Mucosa of rectum (tissue), 2 donors: ENCODE data around the gene THSD4.
"Not testable (repeated sequence)": the region's sequence is repeated elsewhere in the genome, so short reads cannot be mapped to it uniquely, and the experiment has no call there.

ENCODE experiments used
- H3K27ac ChIP-seq, 2 donors: one replicate each; pipeline ENCODE4 v1.7.0; 2013; ENCODE audit warnings: inconsistent platforms in 2 of 2, low read depth in 2 of 2, low read length in 2 of 2
- H3K27me3 ChIP-seq, 2 donors: one replicate each; pipeline ENCODE4 v1.7.0; 2013; ENCODE audit warnings: low read length in 2 of 2; ENCODE audit not compliant: control insufficient read depth in 2 of 2, insufficient read depth in 2 of 2
- H3K36me3 ChIP-seq, 2 donors: one replicate each; pipeline ENCODE4 v1.7.0; 2013; ENCODE audit warnings: low read length in 2 of 2; ENCODE audit not compliant: control insufficient read depth in 2 of 2, insufficient read depth in 2 of 2
- H3K4me1 ChIP-seq, 2 donors: one replicate each; pipeline ENCODE4 v1.7.0; 2013; ENCODE audit warnings: low read length in 2 of 2, mild to moderate bottlenecking in 1 of 2; ENCODE audit not compliant: control insufficient read depth in 2 of 2, insufficient read depth in 2 of 2
- H3K4me3 ChIP-seq, 2 donors: one replicate each; pipeline ENCODE4 v1.7.0; 2013; ENCODE audit warnings: low read length in 2 of 2
- H3K9ac ChIP-seq, 2 donors: one replicate each; pipeline ENCODE4 v1.7.0; 2013; ENCODE audit warnings: low read length in 2 of 2, low read depth in 1 of 2, mild to moderate bottlenecking in 1 of 2
- H3K9me3 ChIP-seq, 2 donors: one replicate each; pipeline ENCODE4 v1.7.0; 2013; ENCODE audit warnings: low read length in 2 of 2; ENCODE audit not compliant: control insufficient read depth in 2 of 2
- donor health status: healthy.
- donor health status: Normal muscosa, but diverticular disease.

Gene THSD4

GRCh38 chr15:71304681-71305080 lies 189.4 kb downstream of the THSD4 start:
- Histone ChIP-seq H3K4me1 (peaks cover 0 to 4% of the 10 kb centered on the region in 2 donors), H3K27ac (no peak overlapping the region), H3K27me3 (no peaks in the 10 kb centered on the region), H3K9me3 (no peaks in the 10 kb centered on the region), H3K9ac (no peak overlapping the region), H3K36me3 (no peaks in the 10 kb centered on the region), H3K4me3 (no peak overlapping the region)

GRCh38 chr15:71306538-71306937 lies 191.3 kb downstream of the THSD4 start:
- no peak overlapping the region for H3K27ac ChIP-seq
- H3K4me3 ChIP-seq: no peak overlapping the region
- H3K27me3 ChIP-seq: no peaks in the 10 kb centered on the region
- peaks cover 0 to 4% of the 10 kb centered on the region in 2 donors for H3K4me1 ChIP-seq
- no peaks in the 10 kb centered on the region for H3K36me3 ChIP-seq
- H3K9me3 ChIP-seq: no peaks in the 10 kb centered on the region
- no peak overlapping the region for H3K9ac ChIP-seq

DNA sequence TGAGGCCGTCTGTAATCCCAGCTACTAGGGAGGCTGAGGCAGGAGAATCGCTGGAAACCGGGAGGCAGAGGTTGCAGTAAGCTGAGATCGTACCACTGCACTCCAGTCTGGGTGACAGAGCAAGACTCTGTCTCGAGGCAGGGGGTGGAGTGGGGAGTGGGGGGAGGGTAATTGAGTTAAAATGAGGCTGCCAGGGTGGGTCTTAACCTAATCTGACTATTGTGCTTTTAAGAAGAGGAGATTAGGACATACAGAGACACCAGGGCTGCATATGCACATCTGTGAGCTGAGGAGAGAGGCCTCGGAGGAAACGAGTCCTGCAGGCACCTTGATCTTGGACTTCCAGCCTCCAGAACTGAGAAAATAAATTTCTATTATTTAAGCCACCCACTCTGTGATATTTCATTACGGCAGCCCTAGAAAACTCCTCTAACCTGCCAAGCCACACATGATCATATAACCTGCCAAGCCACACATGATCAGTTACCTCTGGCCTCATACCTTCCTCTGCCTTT lies 197.0 kb downstream of the THSD4 start:
- no peak overlapping the region for H3K27ac ChIP-seq
- no peak overlapping the region for H3K9ac ChIP-seq
- no peaks in the 10 kb centered on the region for H3K4me1 ChIP-seq
- H3K36me3 ChIP-seq: no peaks in the 10 kb centered on the region
- no peak overlapping the region for H3K4me3 ChIP-seq
- no peaks in the 10 kb centered on the region for H3K9me3 ChIP-seq
- H3K27me3 ChIP-seq: no peaks in the 10 kb centered on the region

DNA sequence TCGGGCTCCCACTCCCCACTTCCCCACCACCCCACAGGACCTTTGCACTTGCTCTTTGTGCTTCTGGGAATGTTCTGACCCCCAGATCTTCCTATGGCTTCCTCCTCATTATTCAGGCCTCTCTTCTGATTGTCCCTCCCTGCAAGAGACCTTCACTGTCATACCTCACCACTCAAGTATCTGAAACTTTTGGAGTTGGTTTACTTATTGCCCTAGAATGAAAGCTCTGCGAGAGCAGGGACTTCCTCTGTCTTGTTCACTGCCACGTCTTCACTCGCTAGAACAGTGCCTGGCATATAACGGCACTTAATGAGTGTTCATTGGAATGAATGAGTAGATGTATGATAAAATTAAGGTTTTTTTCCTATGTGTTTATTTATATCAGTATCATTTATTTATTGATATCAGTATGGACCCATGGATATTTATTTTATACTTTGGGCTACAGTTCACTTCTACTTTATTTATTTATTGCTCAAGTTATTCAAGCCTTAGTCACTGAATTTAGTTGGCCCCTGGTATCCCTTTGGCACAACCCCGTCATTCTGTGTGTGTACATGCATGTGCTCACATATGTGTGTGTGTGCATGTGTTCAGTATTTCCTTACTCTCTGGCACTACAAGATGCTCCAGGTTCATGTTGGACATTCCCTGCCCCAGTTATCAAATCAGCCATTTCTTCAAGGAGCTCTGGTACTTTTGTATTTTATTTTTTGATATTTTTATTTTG lies 197.6 kb downstream of the THSD4 start:
- no peak overlapping the region for H3K27ac ChIP-seq
- H3K36me3 ChIP-seq: no peaks in the 10 kb centered on the region
- no peaks in the 10 kb centered on the region for H3K9me3 ChIP-seq
- no peak overlapping the region for H3K4me3 ChIP-seq
- no peaks in the 10 kb centered on the region for H3K27me3 ChIP-seq
- H3K9ac ChIP-seq: no peak overlapping the region
- no peaks in the 10 kb centered on the region for H3K4me1 ChIP-seq

DNA sequence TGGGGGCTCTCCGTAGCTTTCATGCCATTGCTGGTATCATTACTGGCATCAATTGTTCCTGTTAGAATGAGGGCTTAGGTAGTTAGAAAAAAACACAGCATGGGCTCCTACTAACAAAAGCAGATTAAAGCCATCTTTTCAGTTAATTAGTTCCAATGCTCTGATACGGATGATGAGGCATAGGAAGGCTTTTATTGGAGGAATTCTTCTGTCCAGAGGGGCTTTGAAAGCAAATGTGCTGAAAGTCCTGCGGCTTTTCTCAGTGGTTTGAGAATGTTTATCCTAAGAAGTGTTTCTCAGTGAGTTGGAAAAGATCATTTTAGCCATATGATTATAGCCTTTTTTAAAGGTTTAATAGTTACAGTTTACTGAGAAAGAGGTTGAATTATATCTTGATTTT lies 198.5 kb downstream of the THSD4 start:
- Histone ChIP-seq H3K9me3 (no peaks in the 10 kb centered on the region), H3K27ac (no peak overlapping the region), H3K36me3 (no peaks in the 10 kb centered on the region)

DNA sequence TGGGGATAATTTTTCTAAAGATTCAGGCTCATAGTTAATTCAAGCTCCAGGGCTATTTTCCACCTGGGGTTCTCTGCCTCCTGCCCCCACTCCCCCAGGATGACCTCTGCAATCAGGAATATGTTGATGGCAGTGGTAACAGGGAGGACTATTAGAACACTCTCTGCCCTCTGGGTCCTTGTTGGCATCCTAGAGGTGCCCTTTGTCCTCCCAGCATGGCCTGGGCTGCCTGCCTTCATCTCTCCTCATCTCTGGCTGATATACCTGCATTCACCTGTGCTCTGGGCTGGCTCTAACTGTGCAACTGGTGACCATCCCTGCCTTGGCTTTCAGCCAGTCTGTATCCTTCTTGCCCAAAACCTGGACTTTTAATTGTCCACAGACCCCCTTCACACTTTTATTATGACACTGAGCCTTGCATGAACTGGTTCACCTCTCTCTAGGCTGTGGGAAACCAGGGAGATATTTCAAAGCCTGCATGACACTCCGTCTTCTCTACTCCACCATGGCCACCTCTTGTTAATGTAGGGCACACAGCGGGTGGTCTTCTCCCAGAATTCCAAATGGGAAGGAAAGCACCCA lies 199.8 kb downstream of the THSD4 start:
- H3K4me3 ChIP-seq: no peak overlapping the region
- H3K36me3 ChIP-seq: no peaks in the 10 kb centered on the region
- H3K27ac ChIP-seq: no peak overlapping the region
- no peak overlapping the region for H3K9ac ChIP-seq
- no peaks in the 10 kb centered on the region for H3K27me3 ChIP-seq
- H3K9me3 ChIP-seq: no peaks in the 10 kb centered on the region
- no peaks in the 10 kb centered on the region for H3K4me1 ChIP-seq

More for the DNA sequence above, 198.5 kb downstream of the THSD4 start:
- Histone ChIP-seq H3K4me1 (no peaks in the 10 kb centered on the region), H3K27me3 (no peaks in the 10 kb centered on the region), H3K9ac (no peak overlapping the region), H3K4me3 (no peak overlapping the region)

DNA sequence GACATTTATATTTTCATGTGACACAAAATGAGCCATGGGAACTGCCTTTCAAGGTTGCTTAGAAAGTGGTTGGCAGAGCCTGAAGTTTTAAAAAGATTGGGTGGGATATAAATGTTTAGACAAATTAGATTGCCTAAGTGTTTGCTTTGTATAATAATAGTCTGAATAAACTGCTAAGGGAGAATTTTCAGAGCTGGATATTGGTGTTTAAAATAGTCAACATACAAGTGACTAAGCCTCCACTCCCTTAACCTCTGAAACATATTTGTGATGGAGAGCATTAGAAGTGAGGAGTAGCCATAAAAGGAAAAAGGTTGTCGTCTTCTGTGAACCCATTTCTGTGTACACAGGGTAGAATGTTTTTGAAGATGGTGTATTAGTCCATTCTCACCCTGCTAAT lies 201.6 kb downstream of the THSD4 start:
- peak overlapping the region in 1 of 2 donors; percentile 18 for H3K27ac ChIP-seq

DNA sequence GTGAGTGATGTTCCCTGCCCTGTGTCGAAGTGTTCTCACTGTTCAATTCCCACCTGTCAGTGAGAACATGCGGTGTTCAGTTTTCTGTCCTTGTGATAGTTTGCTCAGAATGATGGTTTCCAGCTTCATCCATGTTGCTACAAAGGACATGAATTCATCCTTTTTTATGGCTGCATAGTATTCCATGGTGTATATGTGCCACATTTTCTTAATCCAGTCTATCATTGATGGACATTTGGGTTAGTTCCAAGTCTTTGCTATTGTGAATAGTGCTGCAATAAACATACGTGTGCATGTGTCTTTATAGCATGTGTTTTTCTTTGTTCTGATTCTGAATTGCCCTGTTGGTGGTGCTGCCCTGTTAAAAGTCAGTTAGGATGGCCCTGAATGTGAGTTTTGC lies 204.2 kb downstream of the THSD4 start:
- H3K9ac ChIP-seq, H3K4me3 ChIP-seq, H3K27me3 ChIP-seq: not testable (repeated sequence)

More for the DNA sequence above, 201.6 kb downstream of the THSD4 start:
- H3K27me3 ChIP-seq: no peaks in the 10 kb centered on the region
- no peak overlapping the region for H3K9ac ChIP-seq
- no peaks in the 10 kb centered on the region for H3K4me1 ChIP-seq
- no peak overlapping the region for H3K4me3 ChIP-seq
- no peaks in the 10 kb centered on the region for H3K9me3 ChIP-seq
- no peaks in the 10 kb centered on the region for H3K36me3 ChIP-seq

GRCh38 chr15:71319935-71320334 lies 204.7 kb downstream of the THSD4 start:
- Histone ChIP-seq H3K4me1 (peaks cover 0 to 4% of the 10 kb centered on the region in 2 donors), H3K27ac (no peak overlapping the region), H3K4me3 (no peak overlapping the region), H3K27me3 (no peaks in the 10 kb centered on the region), H3K9ac (no peak overlapping the region), H3K36me3 (no peaks in the 10 kb centered on the region), H3K9me3 (no peaks in the 10 kb centered on the region)

More for the DNA sequence above, 204.2 kb downstream of the THSD4 start:
- H3K27ac ChIP-seq, H3K9me3 ChIP-seq, H3K36me3 ChIP-seq, H3K4me1 ChIP-seq: not testable (repeated sequence)

GRCh38 chr15:71323082-71323481 lies 207.8 kb downstream of the THSD4 start:
- Histone ChIP-seq H3K9me3 (no peaks in the 10 kb centered on the region), H3K36me3 (no peaks in the 10 kb centered on the region), H3K27ac (no peak overlapping the region), H3K4me1 (peaks cover under 1 to 8% of the 10 kb centered on the region in 2 donors), H3K27me3 (no peaks in the 10 kb centered on the region), H3K9ac (no peak overlapping the region), H3K4me3 (no peak overlapping the region)
